K562 (cell line): Measurements from ENCODE around the gene CRPPA. TPM values are rescaled to one million over a fixed set of nuclear protein-coding genes. Genes with fewer than 3 reads are reported as not detected.

Experiments used
- ATAC-seq: fragments of 200-7000 bp; cut with Tn5 transposase; 3 replicates; pipeline ENCODE4 v1.9.1; 2020; ENCODE audit warnings: moderate library complexity
- BruUV-seq: library from RNA; stranded (reverse); fragments of 400-500 nt; replicated peaks from 2 replicates; lab custom pipeline; 2021; lab: Mats Ljungman, UMichigan
- CTCF ChIA-PET: fragments of 300-600 bp; formaldehyde crosslinking; extraction: SDS; loops from one replicate; lab custom pipeline; 2021; ENCODE audit warnings: low intra/inter-chr PET ratio; lab: Yijun Ruan, JAX
- POLR2A ChIA-PET: fragments of 300-600, 350-650 bp; sonication (Branson Sonifier 250); formaldehyde crosslinking; extraction: SDS; loops from one replicate; lab custom pipeline; 2021; ENCODE audit warnings: antibody characterized with exemption, inconsistent platforms; lab: Yijun Ruan, JAX
- DNase-seq, 4 experiments: peaks; one replicate each; pipeline versions ENCODE4 v3.0.0 to v3.0.0-alpha.2; 2011 to 2018; ENCODE audit warnings: low spot score in 3 of 4, mixed read lengths in 3 of 4; ENCODE audit errors: extremely low read depth in 1 of 4
- FAIRE-seq: peaks from 2 replicates; lab custom pipeline; 2011; peaks lifted over from hg19 to GRCh38; lab: Jason Lieb, UNC
- H2AFZ ChIP-seq: 2 replicates; pipeline ENCODE4 v1.6.0; 2011; ENCODE audit warnings: low read depth, low read length, control low read depth, inconsistent platforms
- H3K27ac ChIP-seq: fragments of 200-600 bp; 3 replicates; pipeline ENCODE4 v1.8.0; 2011; ENCODE audit warnings: low read depth, mild to moderate bottlenecking, control low read depth, inconsistent platforms, low read length, moderate library complexity, mixed read lengths; ENCODE audit errors: extremely low read depth
- H3K27me3 ChIP-seq, 2 experiments: fragments of 300-600 bp in 1 of 2; 2 replicates in 1 of 2; 3 replicates in 1 of 2; pipeline versions ENCODE4 v1.6.0 to v1.8.0; 2011; ENCODE audit warnings: inconsistent platforms in 2 of 2, low read length in 2 of 2, mild to moderate bottlenecking in 1 of 2, mixed read lengths in 1 of 2, moderate library complexity in 1 of 2; ENCODE audit not compliant: control insufficient read depth in 2 of 2, insufficient read depth in 2 of 2
- H3K36me3 ChIP-seq: fragments of 300-600 bp; 3 replicates; pipeline ENCODE4 v1.8.0; 2011; ENCODE audit warnings: mild to moderate bottlenecking, low read length, inconsistent platforms; ENCODE audit not compliant: control insufficient read depth, insufficient read depth
- H3K4me1 ChIP-seq, 2 experiments: fragments of 200-600 bp in 1 of 2; replicated peaks in 1 of 2; 2 replicates in 1 of 2; 3 replicates in 1 of 2; pipeline versions ENCODE4 v1.5.1 to v1.8.0; 2011; ENCODE audit warnings: inconsistent platforms in 2 of 2, low read length in 2 of 2, mild to moderate bottlenecking in 1 of 2, mixed read lengths in 1 of 2, moderate library complexity in 1 of 2; ENCODE audit not compliant: control insufficient read depth in 2 of 2, insufficient read depth in 2 of 2
- H3K4me2 ChIP-seq: 2 replicates; pipeline ENCODE4 v1.6.1; 2011; ENCODE audit warnings: low read length, control low read depth, inconsistent platforms, mixed read lengths; ENCODE audit not compliant: insufficient read depth
- H3K4me3 ChIP-seq: fragments of 200-600 bp; sonication (generic), shearing (Covaris generic); 2 replicates; pipeline ENCODE4 v1.5.1; 2016; ENCODE audit warnings: control low read depth, inconsistent platforms
- H3K79me2 ChIP-seq: fragments of 200-600 bp; 3 replicates; pipeline ENCODE4 v1.8.0; 2011; ENCODE audit warnings: low read length, inconsistent platforms; ENCODE audit not compliant: control insufficient read depth, insufficient read depth
- H3K9ac ChIP-seq, 2 experiments: 2 replicates each; pipeline versions ENCODE4 v1.6.0 to v1.6.1; 2011; ENCODE audit warnings: low read depth in 2 of 2, low read length in 2 of 2, control low read depth in 1 of 2, inconsistent platforms in 1 of 2, mild to moderate bottlenecking in 1 of 2, mixed read lengths in 1 of 2; ENCODE audit not compliant: insufficient read depth in 1 of 2
- H3K9me1 ChIP-seq: one replicate; pipeline ENCODE4 v1.6.0; 2011; ENCODE audit warnings: inconsistent platforms, mild to moderate bottlenecking, low read length, moderate library complexity; ENCODE audit not compliant: control insufficient read depth, insufficient read depth
- H3K9me3 ChIP-seq: replicated peaks from 2 replicates; pipeline ENCODE4 v1.5.1; 2011; ENCODE audit warnings: low read depth, low read length, inconsistent platforms; ENCODE audit not compliant: control insufficient read depth, insufficient read depth
- H4K20me1 ChIP-seq: replicated peaks from 2 replicates; pipeline ENCODE4 v1.6.1; 2011; ENCODE audit warnings: low read length, inconsistent platforms, mixed read lengths; ENCODE audit not compliant: control insufficient read depth, insufficient read depth
- ARNT ChIP-seq, 2 experiments: fragments of 450-650 bp; IDR thresholded peaks; 2 replicates each; pipeline ENCODE4 v1.6.1; 2016; ENCODE audit warnings: mild to moderate bottlenecking in 1 of 2
- NCOA4 ChIP-seq: fragments of 450-650 bp; IDR thresholded peaks from 2 replicates; pipeline ENCODE4 v1.6.1; 2018; ENCODE audit warnings: mild to moderate bottlenecking; ENCODE audit not compliant: partially characterized antibody
- PTRF ChIP-seq: fragments of 450-650 bp; IDR thresholded peaks from 2 replicates; pipeline ENCODE4 v1.6.1; 2016; ENCODE audit warnings: mild to moderate bottlenecking, missing genetic modification characterization, missing compliant biosample characterization
- RAD51 ChIP-seq: fragments of 450-650 bp; IDR thresholded peaks from 2 replicates; pipeline ENCODE4 v1.7.1; 2016; ENCODE audit warnings: low read depth, mild to moderate bottlenecking, borderline replicate concordance
- RFX7 ChIP-seq: fragments of 250-450 bp; sonication (Bioruptor Pico); IDR thresholded peaks from 2 replicates; pipeline ENCODE4 v1.5.1; 2021; ENCODE audit warnings: mild to moderate bottlenecking
- THRAP3 ChIP-seq: fragments of 450-650 bp; IDR thresholded peaks from 2 replicates; pipeline ENCODE4 v1.6.1; 2016; ENCODE audit warnings: mild to moderate bottlenecking, inconsistent platforms, borderline replicate concordance
- TRIM28 ChIP-seq: fragments of 450-650 bp; IDR thresholded peaks from 2 replicates; pipeline ENCODE4 v1.6.1; 2017
- ZFPM2 ChIP-seq: fragments of 250-450 bp; sonication (Bioruptor Pico); IDR thresholded peaks from 2 replicates; pipeline ENCODE4 v1.5.1; 2022; ENCODE audit warnings: mild to moderate bottlenecking
- ZNF274 ChIP-seq: IDR thresholded peaks from 2 replicates; pipeline ENCODE4 v1.6.1; 2011; ENCODE audit warnings: low read depth, mild to moderate bottlenecking, low read length, moderate library complexity, borderline replicate concordance
- ZNF311 ChIP-seq: fragments of 250-450 bp; sonication (Bioruptor Pico); IDR thresholded peaks from 2 replicates; pipeline ENCODE4 v1.4.0; 2020; ENCODE audit warnings: mild to moderate bottlenecking, moderate library complexity
- ZNF507 ChIP-seq: conservative IDR thresholded peaks from 2 replicates; pipeline ENCODE4 v1.6.1; 2017; ENCODE audit warnings: missing genetic modification characterization, missing compliant biosample characterization
- ZNF766 ChIP-seq: fragments of 200-800 bp; sonication (Bioruptor generic); conservative IDR thresholded peaks from 2 replicates; pipeline ENCODE4 v1.6.1; 2016; ENCODE audit warnings: missing genetic modification characterization, missing compliant biosample characterization
- in situ Hi-C: fragments of 300-500 bp; cut with MboI; formaldehyde crosslinking; loops from 4 replicates; pipeline ENCODE4 v1.15.0; 2018; ENCODE audit warnings: inconsistent platforms, mixed read lengths
- intact Hi-C: fragments of 100-400 bp; cut with micrococcal nuclease; formaldehyde crosslinking; loops from 2 replicates; pipeline ENCODE4 v1.14.2; 2022
- polyA plus RNA-seq, 8 experiments: library from polyadenylated mRNA; depleted of rRNA in 4 of 8; stranded (reverse) in 5 of 8; unstranded in 3 of 8; fragments of >200 nt; fragmentation: Nextera tagmentation in 2 of 8; fragmentation: Illumina TruSeq in 1 of 8; extraction: Ambion mirVana in 2 of 8; extraction: Trizol in 1 of 8; gene quantifications; 2 replicates each; pipeline versions ENCODE4 v1.2.1 to v1.2.3, GENCODE V29; 2011 to 2014; ENCODE audit warnings: inconsistent platforms in 1 of 8, missing spikeins in 1 of 8
- total RNA-seq, 7 experiments: library from RNA; depleted of rRNA in 6 of 7; stranded (reverse); fragments of >200 nt in 6 of 7; fragmentation: Illumina TruSeq in 2 of 7; extraction: Trizol in 2 of 7; gene quantifications; 2 replicates each; pipeline versions ENCODE4 v1.2.1 to v1.2.3, GENCODE V29; 2011 to 2021; ENCODE audit warnings: low replicate concordance in 1 of 7

CRPPA gene
- total and polyA plus RNA-seq, 9 of the 15 experiments (the other 6 are each of a cell fraction or from before 2014, with no cell fraction given), result 3.9 to 14.4 (median 7.8) TPM

GRCh38 chr7:16402091-16402490 is 19.2 kb downstream of the CRPPA start:
- Histone ChIP-seq H3K9me1 (no peaks in the 10 kb centered on the region), H3K4me2 (no peak overlapping the region), H3K4me1 (no peaks in the 10 kb centered on the region), H3K27ac (no peak overlapping the region), H3K9ac (no peak overlapping the region), H2AFZ (no peak overlapping the region), H3K9me3 (peaks cover 57% of the 10 kb centered on the region), H3K4me3 (no peak overlapping the region), H3K79me2 (no peaks in the 10 kb centered on the region), H4K20me1 (no peaks in the 10 kb centered on the region), H3K27me3 (no peaks in the 10 kb centered on the region; a peak in 1 of 5 replicates), H3K36me3 (peaks cover 73% of the 10 kb centered on the region)
- DNase-seq (no peak), ATAC-seq (no peak), FAIRE-seq (no peak)
- ChIA-PET CTCF (no interaction called here), POLR2A (interaction anchor here (0.6 kb wide), 1 partner anchor 28 kb away, joined by 3 read pairs; no protein-coding TSS in a partner anchor)
- in situ Hi-C loops, result no loop called here
- no peak for TF ChIP-seq ZNF311
- TF ChIP-seq RAD51, result no peak
- no peak for TF ChIP-seq RFX7
- no peak for TF ChIP-seq ZNF274
- TF ChIP-seq ZNF766, result no peak
- TF ChIP-seq TRIM28, result no peak
- TF ChIP-seq NCOA4, result no peak
- TF ChIP-seq PTRF (tag), result no peak
- no peak for TF ChIP-seq ZFPM2 (CRISPR knock-in tag)
- TF ChIP-seq THRAP3, result no peak
- TF ChIP-seq ARNT (IDR thresholded peaks at IDR 0.05), result no peak
- no peak for TF ChIP-seq ZNF507 (tag)
- intact Hi-C loops, result no loop called here
- BruUV-seq, result no TSS peak
